Stimulated activated naive CD8-positive, alpha-beta T cell treated with anti-CD3 and anti-CD28 coated beads, Interleukin-15, Interleukin-2, amounts not matched to agents 100 U/mL and 50 U/mL, for 24 hours (primary cell): ENCODE results near the gene OR52E6.
A peak's percentile ranks its signal among the peaks of the same experiment; 100 is the strongest.

Source experiments
- ATAC-seq: fragments of 150-1000 bp; cut with Tn5 transposase; one replicate; pipeline ENCODE4 v1.10.0; 2021
- DNase-seq: peaks from one replicate; pipeline ENCODE4 v3.0.0; 2021

Gene OR52E6

GRCh38 chr11:5841797-5842196 lies at the start of gene OR52E6:
TSS of gene OR52E6 (minus strand) at chr11:5841897. CDS start at chr11:5841897, 0 bp downstream.
- DNase-seq (no peak), ATAC-seq (no peak)

- ATAC-seq, result no peak
- DNase-seq, result no peak
Measured at GRCh38 chr11:5891216-5891800, 49.6 kb upstream of the OR52E6 start.

- DNase-seq, result no peak
- ATAC-seq, result no peak
Measured at GRCh38 chr11:5887661-5888060, 46.0 kb upstream of the OR52E6 start.

- ATAC-seq (no peak), DNase-seq (no peak)
Measured at GRCh38 chr11:5887172-5887571, 45.5 kb upstream of the OR52E6 start.

GRCh38 chr11:5881756-5882155 lies 40.1 kb upstream of the OR52E6 start:
- DNase-seq (no peak), ATAC-seq (no peak)

- no peak for DNase-seq
- ATAC-seq, result no peak
Measured at GRCh38 chr11:5880329-5880728, 38.6 kb upstream of the OR52E6 start, which contains the start of gene OR52E4. TSS of gene OR52E4 (plus strand) at chr11:5880629. CDS start at chr11:5884293, 3,664 bp downstream.

- DNase-seq (no peak), ATAC-seq (no peak)
Measured at GRCh38 chr11:5878564-5878963, 36.9 kb upstream of the OR52E6 start.

- ATAC-seq (no peak), DNase-seq (no peak)
Measured at GRCh38 chr11:5865826-5866225, 24.1 kb upstream of the OR52E6 start.

GRCh38 chr11:5857590-5857989 lies 15.9 kb upstream of the OR52E6 start, which contains the start of gene OR52E8:
TSS of gene OR52E8 (minus strand) at chr11:5857690. CDS start at chr11:5857690, 0 bp downstream.
- ATAC-seq (no peak), DNase-seq (no peak)

- ATAC-seq (no peak), DNase-seq (no peak)
Measured at GRCh38 chr11:5851002-5851401, 9.3 kb upstream of the OR52E6 start.

GRCh38 chr11:5847711-5848110 lies 6.0 kb upstream of the OR52E6 start:
- ATAC-seq, result no peak
- DNase-seq, result no peak

GRCh38 chr11:5846701-5847100 lies 5.0 kb upstream of the OR52E6 start:
- no peak for ATAC-seq
- DNase-seq, result no peak

- no peak for ATAC-seq
Measured at GRCh38 chr11:5837695-5838094, 4.0 kb downstream of the OR52E6 start.

GRCh38 chr11:5833446-5833845 lies 8.3 kb downstream of the OR52E6 start:
- DNase-seq (no peak), ATAC-seq (no peak)

More at GRCh38 chr11:5837695-5838094, 4.0 kb downstream of the OR52E6 start:
- no peak for DNase-seq

- ATAC-seq (no peak), DNase-seq (no peak)
Measured at GRCh38 chr11:5831196-5831829, 10.4 kb downstream of the OR52E6 start.

- DNase-seq, result no peak
- no peak for ATAC-seq
Measured at GRCh38 chr11:5818245-5818886, 23.3 kb downstream of the OR52E6 start.

GRCh38 chr11:5815534-5815933 lies 26.2 kb downstream of the OR52E6 start:
- DNase-seq (no peak), ATAC-seq (no peak)

GRCh38 chr11:5809905-5810795 lies 31.5 kb downstream of the OR52E6 start:
- ATAC-seq, result no peak

GRCh38 chr11:5809122-5809519 lies 32.6 kb downstream of the OR52E6 start:
- DNase-seq, result no peak
- peak; percentile 14 for ATAC-seq

More at GRCh38 chr11:5809905-5810795, 31.5 kb downstream of the OR52E6 start:
- DNase-seq, result no peak

- peak; percentile 73 for DNase-seq
- peak; percentile 91 for ATAC-seq
Measured at GRCh38 chr11:5808500-5809121, 33.1 kb downstream of the OR52E6 start, which contains the start of gene OR52N2. TSS of gene OR52N2 (plus strand) at chr11:5808924. CDS start at chr11:5820336, 11,412 bp downstream.

- ATAC-seq (no peak), DNase-seq (no peak)
Measured at GRCh38 chr11:5807580-5807979, 34.1 kb downstream of the OR52E6 start.

- ATAC-seq (no peak), DNase-seq (no peak)
Measured at GRCh38 chr11:5803982-5804381, 37.7 kb downstream of the OR52E6 start.
